Right lobe of liver (tissue), 4 donors: ENCODE data around the gene FYN.

Experiments
- CTCF ChIP-seq, 4 donors: fragments of 200-600 bp in 3 of 4; fragments of 450-650 bp in 1 of 4; IDR thresholded peaks; one replicate each; pipeline versions ENCODE4 v1.5.1 to v1.8.0; 2016 to 2022; ENCODE audit warnings: antibody characterized with exemption in 4 of 4, mild to moderate bottlenecking in 2 of 4
- POLR2A ChIP-seq: fragments of 450-650 bp; IDR thresholded peaks from one replicate; pipeline ENCODE4 v1.6.1; 2017; ENCODE audit warnings: antibody characterized with exemption, mild to moderate bottlenecking
- donor health status: DM: no; HTN: no; CAD: no.
- donor health status: DM: no; HTN: no; CAD: no.
- donor health status: DM: no; HTN: yes; CAD: no.

- TF ChIP-seq CTCF (IDR thresholded peaks at IDR 0.05) (no peak), POLR2A (no peak)
Measured at GRCh38 chr6:111885373-111886027, 12.2 kb upstream of the FYN start.
